Activated B cell treated with CpG ODN at 0.5 μM for 24 hours (primary cell): ENCODE measurements around the gene ASTN1. TPM values are rescaled to one million over a fixed set of nuclear protein-coding genes. Genes with fewer than 3 reads are reported as not detected.

Experiments used
- ATAC-seq: fragments of 200-7000 bp; cut with Tn5 transposase; one replicate; pipeline ENCODE4 v1.10.0; 2021; ENCODE audit warnings: low read depth, mild to moderate bottlenecking, moderate library complexity
- CTCF ChIA-PET: fragments of 350-600 bp; sonication (Branson Sonifier 250); formaldehyde crosslinking; loops from one replicate; lab custom pipeline; 2021; ENCODE audit warnings: antibody characterized with exemption; lab: Charles Lee
- POLR2A ChIA-PET: fragments of 350-600 bp; sonication (Branson Sonifier 250); formaldehyde crosslinking; loops from one replicate; lab custom pipeline; 2021; ENCODE audit warnings: antibody characterized with exemption; lab: Charles Lee
- DNase-seq: peaks from one replicate; pipeline ENCODE4 v3.0.0; 2022
- H3K27ac Mint-ChIP-seq: one replicate; pipeline ENCODE4 v1.8.0; 2020; ENCODE audit warnings: mixed read lengths
- H3K27me3 Mint-ChIP-seq: one replicate; pipeline ENCODE4 v1.8.0; 2021; ENCODE audit warnings: mixed read lengths
- H3K36me3 Mint-ChIP-seq: one replicate; pipeline ENCODE4 v1.8.0; 2021; ENCODE audit warnings: low read depth, mixed read lengths
- H3K4me1 Mint-ChIP-seq: one replicate; pipeline ENCODE4 v1.8.0; 2021; ENCODE audit warnings: mixed read lengths
- H3K4me3 Mint-ChIP-seq: one replicate; pipeline ENCODE4 v1.8.0; 2020; ENCODE audit warnings: mild to moderate bottlenecking, mixed read lengths
- H3K9me3 Mint-ChIP-seq: one replicate; pipeline ENCODE4 v1.8.0; 2020; ENCODE audit warnings: mixed read lengths
- CTCF ChIP-seq: fragments of 200-600 bp; IDR thresholded peaks from one replicate; pipeline ENCODE4 v1.8.0; 2022; ENCODE audit warnings: antibody characterized with exemption, mild to moderate bottlenecking
- intact Hi-C: fragments of 100-400 bp; cut with micrococcal nuclease; formaldehyde crosslinking; loops from one replicate; pipeline ENCODE4 v1.15.1; 2024
- total RNA-seq: library from RNA; stranded (reverse); gene quantifications from 2 replicates; pipeline ENCODE4 v1.2.3, GENCODE V29; 2022

Gene ASTN1
- total RNA-seq, result not detected in 2 replicates

- TF ChIP-seq CTCF, result no peak
- Mint-ChIP-seq H3K27me3 (peaks cover 20% of the 10 kb centered on the region), H3K4me1 (peaks cover 4% of the 10 kb centered on the region), H3K4me3 (no peak within 1 kb of the TSS), H3K27ac (no peak within 1 kb of the TSS), H3K9me3 (no peaks in the 10 kb centered on the region), H3K36me3 (no peaks in the 10 kb centered on the region)
- no peak for DNase-seq
- POLR2A ChIA-PET, result no interaction called here
- intact Hi-C loops, result no loop called here
- CTCF ChIA-PET, result no interaction called here
- no peak for ATAC-seq
These were observed at the start of gene ASTN1 for GRCh38 chr1:177164380-177165068. ASTN1 (minus strand) TSS chr1:177164712; CDS start chr1:177164676, 36 bp downstream.

GRCh38 chr1:177211231-177211630, 46.7 kb upstream of the ASTN1 start:
- intact Hi-C loops, result no loop called here
- H3K9me3 Mint-ChIP-seq, result peaks cover 3% of the 10 kb centered on the region
- no peaks in the 10 kb centered on the region for H3K27me3 Mint-ChIP-seq
- H3K27ac Mint-ChIP-seq, result no peak overlapping the region
- no peaks in the 10 kb centered on the region for H3K36me3 Mint-ChIP-seq
- no peak for DNase-seq
- no peak for TF ChIP-seq CTCF
- no peak for ATAC-seq
- H3K4me3 Mint-ChIP-seq, result no peak overlapping the region
- no peaks in the 10 kb centered on the region for H3K4me1 Mint-ChIP-seq
- CTCF ChIA-PET, result no interaction called here
- POLR2A ChIA-PET, result no interaction called here

GRCh38 chr1:177210071-177210470, 45.6 kb upstream of the ASTN1 start:
- TF ChIP-seq CTCF, result no peak
- CTCF ChIA-PET, result interaction anchor here (1.2 kb wide), 1 partner anchor 9 kb away, joined by 3 read pairs; no protein-coding TSS in a partner anchor
- no peaks in the 10 kb centered on the region for H3K4me1 Mint-ChIP-seq
- DNase-seq (no peak), ATAC-seq (no peak)
- no peak overlapping the region for H3K27ac Mint-ChIP-seq
- no peaks in the 10 kb centered on the region for H3K9me3 Mint-ChIP-seq
- H3K27me3 Mint-ChIP-seq, result no peaks in the 10 kb centered on the region
- POLR2A ChIA-PET, result no interaction called here
- intact Hi-C loops, result no loop called here
- H3K4me3 Mint-ChIP-seq, result no peak overlapping the region
- H3K36me3 Mint-ChIP-seq, result no peaks in the 10 kb centered on the region

GRCh38 chr1:177209357-177209756, 44.8 kb upstream of the ASTN1 start:
- intact Hi-C loops, result no loop called here
- DNase-seq, result no peak
- Mint-ChIP-seq H3K4me1 (no peaks in the 10 kb centered on the region), H3K27me3 (no peaks in the 10 kb centered on the region), H3K9me3 (no peaks in the 10 kb centered on the region), H3K27ac (no peak overlapping the region), H3K36me3 (no peaks in the 10 kb centered on the region), H3K4me3 (no peak overlapping the region)
- TF ChIP-seq CTCF, result no peak
- ChIA-PET CTCF (no interaction called here), POLR2A (no interaction called here)
- no peak for ATAC-seq

GRCh38 chr1:177208920-177209319, 44.4 kb upstream of the ASTN1 start:
- DNase-seq (no peak), ATAC-seq (no peak)
- intact Hi-C loops, result no loop called here
- Mint-ChIP-seq H3K36me3 (no peaks in the 10 kb centered on the region), H3K27me3 (no peaks in the 10 kb centered on the region), H3K27ac (no peak overlapping the region), H3K9me3 (no peaks in the 10 kb centered on the region), H3K4me3 (no peak overlapping the region), H3K4me1 (no peaks in the 10 kb centered on the region)
- TF ChIP-seq CTCF, result no peak
- POLR2A ChIA-PET, result no interaction called here
- CTCF ChIA-PET, result no interaction called here
